ENCODE measurements around the gene PCTP.

DNA sequence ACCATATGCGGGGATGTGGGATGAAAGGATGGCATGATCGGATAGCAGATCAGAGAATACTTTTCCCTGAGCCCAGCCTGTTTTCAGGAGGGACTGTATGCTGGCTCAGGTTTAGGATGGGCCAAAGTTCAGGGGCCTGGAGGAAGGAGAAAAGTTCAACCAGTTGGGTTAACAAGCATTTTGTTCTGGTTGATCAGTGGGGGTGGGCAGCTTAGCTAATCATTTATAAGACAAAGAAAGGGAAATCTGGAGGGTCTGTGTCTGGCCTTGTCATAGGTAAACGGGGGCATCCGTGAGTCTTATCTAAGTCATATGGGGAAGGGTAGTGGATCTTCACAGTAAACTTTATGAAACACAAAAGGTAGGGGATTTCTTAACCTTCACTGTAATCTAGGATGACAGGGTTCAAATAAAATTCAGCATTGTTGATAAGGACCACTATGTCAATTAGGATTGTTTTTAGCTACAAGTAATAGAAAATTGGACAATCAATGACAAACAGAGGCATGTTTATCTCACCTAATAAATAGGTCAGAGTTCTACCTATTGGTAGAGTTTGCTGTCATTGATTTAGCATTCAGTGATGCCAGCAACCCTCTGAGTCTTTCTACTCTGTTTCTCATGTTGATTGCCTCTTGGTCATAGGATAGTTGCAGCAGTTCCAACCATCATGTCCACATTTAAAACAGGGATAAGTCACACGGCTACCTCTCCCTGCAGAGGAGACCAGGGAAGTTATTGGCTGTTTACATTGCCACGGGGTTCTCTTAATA, 11.4 kb downstream of the PCTP start:
- TF ChIP-seq, protein P1, sequence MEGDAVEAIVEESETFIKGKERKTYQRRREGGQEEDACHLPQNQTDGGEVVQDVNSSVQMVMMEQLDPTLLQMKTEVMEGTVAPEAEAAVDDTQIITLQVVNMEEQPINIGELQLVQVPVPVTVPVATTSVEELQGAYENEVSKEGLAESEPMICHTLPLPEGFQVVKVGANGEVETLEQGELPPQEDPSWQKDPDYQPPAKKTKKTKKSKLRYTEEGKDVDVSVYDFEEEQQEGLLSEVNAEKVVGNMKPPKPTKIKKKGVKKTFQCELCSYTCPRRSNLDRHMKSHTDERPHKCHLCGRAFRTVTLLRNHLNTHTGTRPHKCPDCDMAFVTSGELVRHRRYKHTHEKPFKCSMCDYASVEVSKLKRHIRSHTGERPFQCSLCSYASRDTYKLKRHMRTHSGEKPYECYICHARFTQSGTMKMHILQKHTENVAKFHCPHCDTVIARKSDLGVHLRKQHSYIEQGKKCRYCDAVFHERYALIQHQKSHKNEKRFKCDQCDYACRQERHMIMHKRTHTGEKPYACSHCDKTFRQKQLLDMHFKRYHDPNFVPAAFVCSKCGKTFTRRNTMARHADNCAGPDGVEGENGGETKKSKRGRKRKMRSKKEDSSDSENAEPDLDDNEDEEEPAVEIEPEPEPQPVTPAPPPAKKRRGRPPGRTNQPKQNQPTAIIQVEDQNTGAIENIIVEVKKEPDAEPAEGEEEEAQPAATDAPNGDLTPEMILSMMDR (conservative IDR thresholded peaks at IDR 0.05), result no peak
- no peak for TF ChIP-seq EZH2 (IDR thresholded peaks at IDR 0.05; ENCODE audit: low read depth)

Measured in PC-9 (cell line).